ENCODE results near the gene ORAI2.
"Not testable (repeated sequence)": the region's sequence is repeated elsewhere in the genome, so short reads cannot be mapped to it uniquely, and the experiment has no call there.

ORAI2 gene

DNA sequence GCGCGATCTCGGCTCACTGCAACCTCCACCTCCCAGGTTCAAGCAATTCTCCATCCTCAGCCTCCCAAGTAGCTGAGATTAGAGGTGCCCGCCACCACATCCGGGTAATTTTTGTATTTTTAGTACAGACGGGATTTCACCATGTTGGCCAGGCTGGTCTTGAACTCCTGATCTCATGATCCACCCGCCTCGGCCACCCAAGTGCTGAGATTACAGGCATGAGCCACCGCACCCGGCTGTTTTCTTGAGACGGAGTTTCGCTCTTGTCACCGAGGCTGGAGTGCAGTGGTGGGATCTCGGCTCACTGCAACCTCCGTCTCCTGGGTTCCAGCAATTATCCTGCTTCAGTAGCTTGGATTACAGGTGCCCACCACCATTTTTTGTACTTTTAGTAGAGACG is 64.9 kb downstream of the ORAI2 start:
- not testable (repeated sequence) for DNase-seq (ENCODE audit: low read depth in 3 of 3)

DNA sequence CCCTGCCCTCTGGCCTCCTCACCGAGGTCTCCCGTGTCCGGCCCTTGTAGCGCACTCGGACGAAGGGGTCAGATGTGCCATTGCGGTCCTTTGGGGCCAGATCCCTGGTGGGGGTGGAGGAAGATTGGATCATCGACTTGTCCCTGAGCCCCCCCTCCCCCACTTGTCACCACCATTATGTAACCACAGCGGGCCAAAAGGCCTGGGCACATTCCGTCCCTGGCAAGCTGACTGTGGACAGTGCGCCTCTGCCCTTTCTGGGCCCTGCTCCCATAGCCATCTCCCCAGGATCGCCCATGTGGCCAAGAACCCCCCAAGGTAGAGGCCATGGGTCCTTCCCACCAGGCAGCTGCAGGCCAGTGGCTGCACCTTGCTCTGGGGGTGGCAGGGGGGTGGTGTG is 69.8 kb downstream of the ORAI2 start:
- DNase-seq (ENCODE audit: low read depth in 3 of 3): not testable (repeated sequence)

DNA sequence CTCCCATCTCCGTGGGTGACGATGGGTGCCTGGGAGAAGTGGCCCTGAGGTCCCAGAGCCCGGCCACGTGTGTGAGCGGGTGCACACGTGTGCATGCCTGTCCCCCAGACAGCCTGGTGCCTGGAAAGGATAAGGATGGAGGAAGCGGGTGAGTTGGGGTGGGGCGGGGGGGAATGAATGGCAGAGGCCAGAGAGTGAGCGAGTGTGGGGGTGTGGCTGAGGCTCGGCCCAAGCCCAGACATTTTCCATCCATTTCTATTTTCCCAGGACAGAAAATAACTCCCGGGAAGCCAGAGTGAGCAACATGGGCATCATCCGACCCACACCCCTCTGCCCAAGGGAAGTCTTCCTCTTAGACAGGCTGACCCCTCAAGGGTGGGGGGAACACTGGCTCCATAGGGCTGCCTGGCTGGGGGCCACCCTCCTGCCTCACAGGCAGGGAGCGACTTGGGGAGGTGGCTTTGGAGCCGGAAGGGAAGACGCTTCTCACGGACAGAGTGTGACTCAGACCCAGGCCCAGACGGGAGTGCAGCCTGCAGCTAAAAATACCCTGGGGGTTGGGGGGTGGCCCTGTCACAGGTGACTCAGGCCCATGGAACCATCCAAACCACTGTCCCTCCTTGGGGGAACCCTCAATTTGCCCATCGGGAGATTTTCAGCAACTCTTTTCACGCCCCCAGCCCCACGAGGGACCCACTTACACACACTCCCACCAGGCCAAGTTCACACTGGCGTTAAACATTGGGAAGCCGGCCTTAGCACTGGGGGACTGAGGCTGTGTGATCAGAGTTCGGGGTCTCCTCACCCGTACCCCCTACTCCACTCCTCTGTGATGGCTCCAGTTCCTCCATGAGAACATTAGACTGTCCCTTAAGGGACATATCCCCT is 72.2 kb downstream of the ORAI2 start:
- not testable (repeated sequence) for DNase-seq (ENCODE audit: low read depth in 3 of 3)

Data from stimulated activated CD4-positive, alpha-beta T cell treated with anti-CD3 and anti-CD28 coated beads, TNF-alpha, amount 100 ng/mL, for 48 hours (primary cell).